Measurements from ENCODE around the gene IFT57. TPM values are rescaled to one million over a fixed set of nuclear protein-coding genes. Genes with fewer than 3 reads are reported as not detected.

The IFT57 gene
- total and polyA plus RNA-seq, 10 of the 15 experiments (the other 5 are each of a cell fraction or from before 2014, with no cell fraction given), result 1.8 to 25.0 (median 7.5) TPM

GRCh38 chr3:108222853-108223565 lies 785 bp upstream of the IFT57 start:
- Histone ChIP-seq H2AFZ (ENCODE audit: control insufficient read depth, low read depth, low read length) (peak overlapping the region; percentile 96), H3K4me1 (ENCODE audit: control insufficient read depth, insufficient read depth, low read length) (peaks cover 9% of the 10 kb centered on the region; the same call in 1 of the 2 replicates), H3K27me3 (replicated peaks in 1 of 2; ENCODE audit: control insufficient read depth in 2 of 2, insufficient read depth in 2 of 2, low read length in 1 of 2) (no peaks in the 10 kb centered on the region), H3K4me2 (ENCODE audit: control insufficient read depth, insufficient read depth) (peak overlapping the region; percentile 95), H3K9me3 (replicated peaks; ENCODE audit: control insufficient read depth, insufficient read depth, low read length) (no peaks in the 10 kb centered on the region), H3K79me2 (ENCODE audit: control insufficient read depth, insufficient read depth, low read length) (no peaks in the 10 kb centered on the region; the same call in 1 of the 2 replicates), H3K36me3 (ENCODE audit: control insufficient read depth in 2 of 2, insufficient read depth in 2 of 2, low read length in 1 of 2) (no peaks in the 10 kb centered on the region), H3K4me3 (peak overlapping the region; percentile 67), H3K9ac (ENCODE audit: control insufficient read depth, insufficient read depth, low read length) (peak overlapping the region; percentile 70), H4K20me1 (ENCODE audit: control insufficient read depth, insufficient read depth) (no peaks in the 10 kb centered on the region), H3K27ac (ENCODE audit: control insufficient read depth, insufficient read depth) (peak overlapping the region; percentile 65)
- POLR2A ChIA-PET, result interaction anchor here (1.1 kb wide), 1 partner anchor 11 kb away, joined by 3 read pairs; no protein-coding TSS in a partner anchor
- in situ Hi-C loops (cut with MboI) (no loop called here), intact Hi-C loops (cut with micrococcal nuclease; ENCODE audit: unreplicated experiment) (loop anchor here (1.0 to 5.0 kb wide), 5 partner anchors 69 to 184 kb away; partner anchors contain the start of gene CD47)
- 0% methylated on average over 5 of the region's 5 CpGs for WGBS (ENCODE audit: insufficient coverage, insufficient replicate concordance, low lambda C conversion rate, missing lambda C conversion rate)
- ATAC-seq (0 out of 3 replicates have a peak, but pooled peaks have one; percentile 3), FAIRE-seq (no peak), DNase-seq (ENCODE audit: low read depth, low spot score) (no peak)
- RAD21 ChIA-PET (ENCODE audit: unreplicated experiment), result interaction anchor here (0.8 to 1.8 kb wide), 8 partner anchors 69 to 184 kb away, joined by 3 to 7 read pairs (median 3); no protein-coding TSS in a partner anchor
- SMC1A ChIA-PET (ENCODE audit: uncharacterized antibody, unreplicated experiment), result interaction anchor here (0.7 to 3.1 kb wide), 18 partner anchors 10 to 184 kb away, joined by 3 to 16 read pairs (median 4); partner anchors contain the start of gene HHLA2
- CTCF ChIA-PET, result interaction anchor here (0.8 to 1.7 kb wide), 10 partner anchors 18 to 547 kb away, joined by 3 to 4 read pairs (median 3); no protein-coding TSS in a partner anchor
- BruUV-seq (replicated peaks), result no TSS peak
- TF ChIP-seq PBX3 (IDR thresholded peaks at IDR 0.05; ENCODE audit: insufficient replicate concordance, low read depth, low read length) (no peak), ZBED1 (IDR thresholded peaks at IDR 0.05; ENCODE audit: borderline replicate concordance) (no peak), SMAD1 (IDR thresholded peaks at IDR 0.05; ENCODE audit: low read depth, partially characterized antibody) (no peak), MLLT1 (IDR thresholded peaks at IDR 0.05) (no peak), FOS (IDR thresholded peaks at IDR 0.05; ENCODE audit: borderline replicate concordance, extremely low read depth, insufficient read length) (no peak), BCL3 (IDR thresholded peaks at IDR 0.05; ENCODE audit: borderline replicate concordance, insufficient read depth, low read depth, low read length, poor library complexity, severe bottlenecking) (no peak), FOXM1 (IDR thresholded peaks at IDR 0.05; ENCODE audit: low read depth, low read length) (no peak), SREBF2 (IDR thresholded peaks at IDR 0.05; ENCODE audit: low read length) (no peak)
